HG03521 (cell line): ENCODE results near the gene PLD1.

Source experiments
- ATAC-seq: cut with Tn5 transposase; IDR thresholded peaks from one replicate; pipeline ENCODE4 v1.9.1; 2021; ENCODE audit warnings: mild to moderate bottlenecking, moderate library complexity; ENCODE audit not compliant: unreplicated experiment

Gene PLD1

DNA sequence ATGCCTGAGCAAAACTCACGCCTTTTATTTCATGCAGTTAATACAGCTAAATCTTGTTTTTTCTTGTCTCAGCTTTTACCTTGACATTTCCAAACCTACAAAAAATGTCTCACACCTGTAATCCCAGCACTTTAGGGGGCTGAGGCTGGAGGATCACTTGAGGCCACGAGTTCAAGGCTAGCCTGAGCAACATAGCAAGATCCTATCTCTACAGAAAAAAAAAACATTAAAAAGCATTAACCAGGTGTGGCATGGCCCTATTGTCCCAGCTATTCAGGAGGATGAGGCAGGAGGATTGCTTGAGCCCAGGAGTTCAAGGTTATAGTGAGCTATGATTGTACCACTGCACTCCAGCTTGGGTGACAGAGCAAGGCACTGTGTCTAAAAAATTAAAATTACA is 29.0 kb upstream of the PLD1 start:
- no peak for ATAC-seq

DNA sequence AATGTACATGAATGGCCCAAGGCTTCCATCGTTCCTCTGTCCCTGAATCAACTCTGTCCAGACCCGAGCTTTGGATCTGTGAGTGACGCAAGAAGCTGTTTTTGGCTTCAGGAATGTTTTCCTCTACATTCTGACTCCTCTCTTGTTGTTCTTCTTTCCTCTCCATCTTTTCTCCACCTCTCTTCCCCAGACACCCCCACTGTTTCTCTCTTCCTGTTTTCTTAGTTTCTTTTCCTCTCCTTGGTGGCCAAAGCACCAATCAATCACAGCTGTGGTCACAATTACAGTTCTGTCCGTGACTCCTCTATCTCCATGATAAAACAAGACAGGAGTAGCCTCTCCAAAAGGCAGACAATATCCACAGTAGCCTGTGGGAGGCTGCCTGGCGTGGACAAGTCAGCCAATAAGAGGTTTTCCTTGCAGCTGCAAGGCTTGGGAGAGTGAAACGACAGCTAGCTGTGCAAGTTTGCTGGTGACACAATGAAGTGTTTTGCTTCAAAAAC is 28.0 kb upstream of the PLD1 start:
- ATAC-seq, result no peak

DNA sequence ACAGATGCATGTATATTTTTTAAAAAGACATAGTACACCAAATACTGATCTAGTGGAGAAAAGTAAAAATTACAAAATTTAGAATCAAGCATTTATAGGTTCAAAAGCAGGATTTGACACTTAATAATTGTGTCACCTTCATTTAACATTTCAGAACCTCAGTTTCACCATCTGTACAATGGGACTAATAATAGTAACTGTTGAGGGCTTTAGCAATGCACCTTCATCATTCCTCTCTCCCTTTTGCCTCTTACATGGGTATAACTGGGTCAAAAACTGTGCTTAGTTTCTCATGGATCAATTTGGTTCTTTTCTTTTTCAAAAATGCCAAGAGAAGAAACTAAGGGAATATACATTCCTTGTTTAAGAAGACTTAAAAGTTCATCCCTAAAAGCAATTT is 27.4 kb upstream of the PLD1 start:
- ATAC-seq, result no peak

DNA sequence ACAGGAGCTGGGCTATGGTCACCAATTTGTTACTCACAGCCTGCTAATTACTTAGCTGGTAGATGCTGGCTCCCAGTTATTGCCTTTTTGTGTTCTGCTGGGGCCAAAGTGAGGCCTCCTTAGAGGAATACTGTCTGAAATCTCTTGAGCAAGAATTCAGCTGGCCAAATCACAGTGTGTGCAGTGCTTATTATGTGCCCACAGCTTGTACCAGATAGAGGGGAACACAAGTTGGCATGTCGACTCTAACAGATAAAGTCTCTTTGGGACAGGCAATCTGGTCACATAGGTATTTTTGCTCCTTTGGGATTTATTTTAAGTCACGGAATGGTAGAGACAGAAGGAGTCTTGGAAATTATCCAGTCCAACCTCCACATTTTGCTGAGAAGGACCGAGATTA is 26.6 kb upstream of the PLD1 start:
- no peak for ATAC-seq

DNA sequence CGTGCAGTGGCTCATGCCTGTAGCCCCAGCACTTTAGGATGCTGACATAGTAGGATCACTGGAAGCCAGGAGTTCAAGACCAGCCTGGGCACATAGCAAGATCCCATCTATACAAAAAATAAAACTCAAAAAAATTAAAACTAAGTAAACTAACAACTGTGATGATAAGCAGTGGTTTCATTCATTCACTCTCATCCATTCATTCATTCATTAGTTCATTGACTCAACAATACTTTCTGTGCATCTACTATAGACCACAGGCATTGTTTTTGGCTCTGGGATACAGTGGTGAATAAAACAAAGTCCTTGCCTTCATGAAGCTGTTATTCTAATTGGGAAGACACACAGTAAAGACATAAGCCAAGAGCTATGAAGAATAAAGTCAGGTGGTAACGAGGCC is 25.3 kb upstream of the PLD1 start:
- ATAC-seq, result no peak

DNA sequence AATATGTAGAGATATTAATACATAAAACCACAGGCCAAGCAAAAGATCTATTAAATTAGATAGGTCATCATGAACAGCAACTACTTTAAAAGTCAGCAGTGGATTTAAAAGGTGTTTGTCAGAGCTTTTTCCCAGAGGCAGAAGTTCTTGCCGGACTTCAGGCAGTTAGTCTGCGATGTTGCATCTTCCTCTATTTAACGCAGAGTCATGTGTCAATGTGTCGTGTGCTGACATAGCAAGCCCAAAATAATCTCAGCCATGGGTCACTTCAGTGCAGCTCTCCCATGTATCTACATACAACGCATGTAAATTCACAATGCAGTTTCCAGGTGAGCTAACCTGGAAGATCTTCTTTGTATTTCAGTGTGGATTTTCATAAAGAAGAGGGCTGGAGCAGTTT is 24.8 kb upstream of the PLD1 start:
- ATAC-seq, result no peak

DNA sequence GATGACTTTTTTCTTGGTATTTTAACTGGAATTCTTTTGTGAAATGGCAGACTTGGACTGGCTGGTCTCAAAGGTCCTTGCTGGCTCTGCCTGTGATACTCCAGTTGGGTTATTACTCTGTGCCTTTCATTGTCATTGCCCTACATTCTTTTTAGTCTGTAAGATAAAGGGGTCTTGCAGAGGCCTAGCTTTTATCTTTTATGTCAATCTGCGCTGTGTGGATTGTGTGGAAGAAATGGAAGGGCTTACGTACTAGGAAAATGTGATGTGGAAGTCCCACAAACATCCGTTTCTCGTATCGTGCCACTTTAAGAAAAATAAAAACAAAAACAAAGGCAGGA is 24.1 kb upstream of the PLD1 start:
- ATAC-seq, result no peak

DNA sequence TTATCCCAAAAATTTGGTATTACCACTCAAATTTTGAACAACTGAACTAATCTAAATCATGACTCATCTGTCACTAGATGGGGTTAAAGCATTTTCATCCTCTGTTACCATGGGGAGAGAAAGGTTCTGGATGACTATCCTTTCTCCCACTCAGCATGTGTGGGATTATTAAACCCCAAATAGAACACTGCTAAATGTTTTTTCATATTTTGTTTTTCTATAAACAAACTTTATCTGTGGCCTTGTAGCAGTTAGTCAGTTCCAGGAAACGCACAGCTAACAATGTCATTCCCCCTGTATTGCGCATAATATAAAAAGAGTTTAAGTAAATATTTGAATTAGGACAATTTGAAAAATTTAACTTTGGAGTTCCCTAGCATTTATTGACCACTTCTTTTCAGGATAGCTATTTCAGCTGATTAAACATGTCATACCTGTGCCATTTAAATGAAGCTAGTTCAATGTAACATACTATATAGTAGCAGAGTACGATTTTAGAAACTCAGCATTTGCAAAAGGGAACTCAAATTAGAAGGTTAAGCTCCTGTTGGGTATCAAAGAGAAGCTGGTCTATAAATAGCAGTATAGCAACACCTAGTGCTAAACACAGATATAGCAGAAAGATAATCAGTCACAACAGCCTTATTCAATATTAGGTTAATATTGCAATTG is 23.6 kb upstream of the PLD1 start:
- no peak for ATAC-seq

DNA sequence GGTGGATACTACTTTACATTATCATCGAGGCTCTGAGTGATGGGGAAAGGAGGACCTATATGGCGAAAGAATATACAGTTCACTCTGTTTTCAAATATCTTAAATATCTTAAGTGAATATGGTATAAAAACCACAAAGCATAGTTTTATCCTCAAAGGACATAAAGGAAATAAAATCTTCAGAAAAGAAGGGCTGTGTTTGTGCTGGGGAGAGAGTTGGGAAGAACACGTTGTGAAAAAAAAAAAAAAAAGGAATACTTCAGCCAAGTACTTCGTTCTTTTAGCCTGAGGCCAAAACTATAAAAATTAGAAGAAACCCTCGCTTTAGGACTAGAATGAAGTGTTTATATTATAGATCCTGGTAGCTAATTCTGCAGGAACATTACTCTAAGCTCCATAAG is 22.7 kb upstream of the PLD1 start:
- ATAC-seq, result no peak

DNA sequence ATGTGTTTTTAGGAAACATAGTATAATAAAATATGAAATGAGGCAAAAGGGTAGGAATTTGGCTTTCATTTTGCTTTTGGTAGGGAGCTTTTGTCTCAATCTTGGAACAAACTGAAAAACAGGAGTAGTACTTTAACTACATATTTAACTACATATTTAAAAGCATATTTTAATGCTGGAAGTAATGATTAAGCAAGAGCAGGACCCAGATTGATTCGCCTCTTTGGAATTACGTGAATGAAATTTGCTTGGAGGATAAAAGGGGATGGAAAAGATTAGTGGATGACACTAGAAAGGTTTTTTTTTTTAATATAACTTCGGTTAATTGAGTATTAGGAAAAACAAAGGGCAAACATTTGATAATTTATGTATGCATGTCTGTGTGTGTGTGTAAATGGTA is 21.7 kb upstream of the PLD1 start:
- no peak for ATAC-seq

DNA sequence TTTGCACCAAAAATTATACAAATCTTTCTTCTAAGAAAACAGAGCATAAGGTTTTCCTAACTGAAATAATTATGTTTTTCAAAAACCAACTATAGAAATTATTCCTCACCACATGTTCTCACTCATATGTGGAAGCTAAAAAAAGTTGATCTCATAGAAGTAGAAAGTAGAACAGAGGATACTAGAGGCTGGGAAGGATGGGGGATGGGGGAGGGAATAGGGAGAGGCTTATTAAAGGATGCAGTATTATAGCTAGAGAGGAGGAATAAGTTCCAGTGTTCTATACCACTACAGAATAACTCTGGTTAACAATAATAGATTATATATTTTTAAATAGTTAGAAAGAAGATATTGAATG is 20.2 kb upstream of the PLD1 start:
- no peak for ATAC-seq

DNA sequence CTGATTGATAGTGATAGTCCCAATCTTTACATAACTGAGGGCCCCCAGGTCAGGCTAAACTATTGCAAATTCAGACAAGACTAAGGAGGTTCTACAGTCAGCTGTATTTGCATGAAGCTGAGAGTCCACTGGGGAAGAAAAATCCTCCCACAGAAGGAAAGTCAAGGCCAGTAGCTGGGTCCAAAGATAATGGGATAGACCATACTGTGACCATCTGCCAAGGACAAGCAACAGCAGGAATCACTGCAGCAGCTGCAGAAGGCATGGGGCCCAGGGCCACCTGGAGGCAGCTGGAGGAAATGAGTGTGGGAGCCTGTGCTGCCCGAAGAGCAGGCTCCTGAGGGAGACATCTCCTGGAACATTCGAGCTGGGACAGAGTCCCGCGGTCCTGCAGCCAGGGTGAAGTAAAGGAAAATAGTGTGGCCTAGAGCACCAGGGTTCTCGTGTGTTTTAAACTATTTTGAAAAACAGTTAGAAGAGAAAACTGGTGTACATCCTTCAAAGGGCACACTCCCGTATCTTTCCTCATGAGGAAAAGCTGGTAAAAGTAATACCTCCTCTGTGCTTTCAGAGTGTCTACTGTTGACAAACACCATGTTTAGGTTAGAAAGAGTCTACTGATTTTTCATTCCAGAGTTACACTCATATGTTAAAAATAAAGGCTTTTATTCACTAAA is 19.7 kb upstream of the PLD1 start:
- ATAC-seq, result no peak

DNA sequence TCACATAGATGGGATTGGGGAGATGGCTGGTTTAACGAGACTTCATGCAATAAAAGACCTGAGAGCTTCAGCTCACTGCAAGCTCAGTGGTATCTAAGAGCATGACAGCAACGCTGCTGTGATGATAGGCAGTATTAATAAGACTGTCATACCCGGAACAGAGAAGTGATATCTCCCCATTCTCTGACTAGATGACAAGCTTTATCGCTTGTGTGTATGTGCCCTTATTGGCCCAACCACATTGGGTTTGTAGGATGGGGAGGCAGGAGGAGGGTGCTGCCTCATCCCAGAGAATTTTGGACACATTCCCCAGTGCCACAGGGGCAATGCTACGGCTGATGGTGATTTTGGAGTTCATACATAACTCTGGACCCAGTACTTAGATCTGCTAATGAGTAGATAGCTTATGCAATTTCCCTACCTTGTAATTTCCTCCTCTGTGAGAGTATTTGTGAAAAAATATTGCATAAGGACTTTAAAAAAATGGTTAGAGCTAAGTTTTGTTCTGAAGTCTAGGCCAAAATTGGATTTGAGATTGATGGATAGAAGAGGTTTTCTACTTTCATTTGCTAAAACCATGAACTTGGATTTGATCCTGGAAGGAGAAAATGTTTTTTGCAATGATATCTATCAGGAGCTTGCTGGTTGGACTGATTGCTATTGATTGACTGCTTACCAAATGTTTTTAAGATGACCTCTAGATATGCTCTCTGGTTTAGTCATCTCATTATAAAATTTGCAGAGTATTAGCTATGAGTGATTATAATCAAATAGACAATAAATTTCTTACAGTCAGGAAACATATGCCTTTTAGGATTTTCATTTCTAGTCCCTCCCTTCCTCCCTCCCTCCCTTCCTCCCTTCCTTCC is 18.9 kb upstream of the PLD1 start:
- no peak for ATAC-seq

DNA sequence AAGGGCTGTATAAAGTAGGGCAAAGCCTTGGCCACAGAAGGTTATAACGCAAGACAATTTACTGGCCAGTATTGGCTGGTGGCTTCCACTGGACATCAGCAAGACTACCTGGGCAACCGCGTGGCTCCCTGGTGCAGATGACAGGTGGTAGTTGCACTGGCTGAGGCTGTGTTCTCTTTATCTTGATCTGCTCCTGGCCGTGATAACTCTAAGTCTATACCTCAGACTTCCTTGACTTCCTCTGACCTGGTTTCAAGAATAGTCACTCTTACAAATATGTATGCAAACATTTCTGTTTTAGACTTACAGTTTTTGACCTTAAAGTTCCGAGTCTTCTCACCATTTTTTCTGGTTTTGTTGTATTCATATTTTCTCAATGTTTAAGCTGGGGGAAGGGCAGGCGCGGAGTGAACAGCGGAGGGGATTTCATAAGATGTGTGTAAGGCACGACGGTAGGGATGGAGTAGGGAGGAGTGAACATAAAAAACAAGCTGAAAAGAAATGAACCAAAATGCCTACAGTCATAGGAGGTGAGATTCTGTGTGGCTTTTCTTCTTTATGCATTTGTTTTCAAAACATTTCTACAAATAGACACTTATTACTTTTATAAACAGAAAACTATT is 17.7 kb upstream of the PLD1 start:
- ATAC-seq, result no peak

DNA sequence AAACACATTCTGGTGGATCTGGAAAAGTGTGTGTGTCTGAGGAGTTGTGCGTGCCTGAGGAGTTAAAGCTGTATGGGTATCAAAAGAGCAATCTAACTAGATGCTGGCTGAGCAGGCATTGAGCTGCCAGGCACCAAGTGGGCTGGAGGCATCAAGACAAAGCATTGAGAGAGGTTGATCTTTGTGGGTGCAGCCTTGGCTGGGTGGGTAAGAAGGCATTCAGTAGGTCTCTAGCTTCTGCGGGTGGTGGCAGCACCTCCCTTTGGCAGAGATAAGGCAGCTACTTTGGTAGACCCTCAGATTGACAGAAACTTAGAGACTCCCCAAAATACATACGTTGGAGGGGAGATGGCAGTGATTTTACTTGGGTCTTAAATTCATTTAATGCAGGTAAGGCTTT is 17.1 kb upstream of the PLD1 start:
- no peak for ATAC-seq

DNA sequence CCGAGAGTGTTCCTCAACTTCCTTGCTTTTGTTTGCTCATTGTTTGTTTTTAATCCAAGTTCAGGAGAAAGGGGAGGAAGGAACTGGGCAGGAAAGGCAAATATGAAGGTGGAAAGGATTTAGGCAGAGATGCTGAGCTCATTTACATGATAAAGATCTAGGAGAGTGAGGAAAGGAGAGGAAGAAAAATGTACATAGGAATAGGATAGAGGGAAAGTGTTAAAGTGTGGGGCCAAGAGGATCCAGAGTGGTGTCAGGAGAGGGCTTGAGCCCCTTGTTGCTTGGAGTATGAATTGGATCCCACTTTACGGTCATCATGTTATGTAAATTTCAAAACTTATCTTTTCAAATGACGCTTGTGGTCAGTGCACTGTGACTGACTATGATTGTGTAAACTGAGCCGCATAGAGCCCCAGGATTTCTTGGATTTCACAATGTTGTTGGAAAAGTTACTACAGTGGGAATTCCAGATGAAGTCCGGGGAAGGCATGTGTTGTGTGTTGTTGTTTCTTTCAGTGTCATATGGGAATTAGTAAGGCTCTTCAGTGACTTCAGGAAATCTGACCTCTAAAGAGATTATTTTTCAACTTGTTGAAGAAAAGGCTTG is 15.0 kb upstream of the PLD1 start:
- ATAC-seq, result no peak

DNA sequence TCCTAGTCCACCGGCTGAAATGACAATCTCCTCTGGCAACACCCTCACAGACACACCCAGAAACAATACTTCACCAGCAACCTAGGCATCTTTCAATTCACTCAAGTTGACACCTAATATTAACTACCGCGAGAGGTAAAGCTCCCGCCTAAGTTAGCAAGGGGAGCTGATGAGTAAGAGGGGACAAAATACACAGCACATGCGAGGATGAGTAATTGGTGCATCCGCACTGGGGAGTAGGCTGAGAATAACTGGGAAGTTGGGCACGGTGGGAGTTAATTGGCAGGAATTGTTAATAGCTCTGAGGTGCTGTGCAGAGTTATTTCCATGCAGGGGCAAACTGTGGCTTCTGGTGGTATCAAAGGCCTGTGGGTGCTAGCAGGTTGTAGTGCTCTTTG is 14.5 kb upstream of the PLD1 start:
- no peak for ATAC-seq

DNA sequence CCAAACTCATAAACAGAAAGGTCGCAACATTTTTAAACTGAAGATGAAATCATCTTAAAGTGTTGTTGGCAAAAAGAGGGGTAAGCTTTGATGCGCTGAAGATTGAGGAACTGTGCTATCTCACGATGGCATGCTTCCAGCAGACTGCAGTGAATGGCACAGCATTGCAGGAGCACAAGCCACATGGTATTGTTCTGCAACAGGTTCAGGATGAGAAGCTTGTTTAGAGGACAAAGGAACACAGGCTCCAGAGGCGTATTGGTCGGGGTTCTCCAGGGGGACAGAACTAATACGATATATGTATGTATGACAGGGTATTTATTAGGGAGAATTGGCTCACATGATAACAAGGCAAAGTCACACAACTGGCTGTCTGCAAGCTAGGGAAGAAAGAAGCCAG is 13.8 kb upstream of the PLD1 start:
- no peak for ATAC-seq

DNA sequence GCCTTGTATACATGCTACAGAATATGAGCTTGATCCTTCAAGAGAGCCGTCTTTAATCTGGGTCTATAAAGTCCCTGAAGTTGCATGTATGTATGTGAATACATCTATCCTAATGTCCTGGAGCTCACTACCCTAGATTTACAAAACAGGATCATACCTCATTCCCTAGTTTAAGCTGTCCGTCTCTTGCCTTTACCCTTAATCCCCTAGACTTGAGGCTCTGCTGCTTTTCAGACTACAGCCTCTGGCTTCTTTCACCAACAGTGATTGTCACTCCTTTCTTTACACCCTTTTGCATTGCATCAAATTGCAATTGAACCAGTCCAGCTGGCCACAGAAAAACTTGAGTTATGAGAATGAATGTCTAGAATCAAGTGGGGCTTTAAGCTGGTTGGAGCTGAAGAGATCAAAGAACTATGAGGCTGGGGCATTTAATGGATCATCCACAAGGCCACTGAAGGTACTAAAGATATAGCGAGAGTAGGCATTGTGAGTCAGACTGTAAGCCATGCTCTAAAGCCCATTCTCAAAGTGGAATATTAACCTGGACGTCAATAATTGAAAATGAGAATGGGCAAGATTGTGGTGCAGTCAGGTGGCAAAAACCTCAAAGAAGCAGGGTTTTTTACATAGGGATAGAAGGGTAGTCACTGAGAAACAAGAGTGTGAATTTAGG is 12.3 kb upstream of the PLD1 start:
- ATAC-seq, result no peak

DNA sequence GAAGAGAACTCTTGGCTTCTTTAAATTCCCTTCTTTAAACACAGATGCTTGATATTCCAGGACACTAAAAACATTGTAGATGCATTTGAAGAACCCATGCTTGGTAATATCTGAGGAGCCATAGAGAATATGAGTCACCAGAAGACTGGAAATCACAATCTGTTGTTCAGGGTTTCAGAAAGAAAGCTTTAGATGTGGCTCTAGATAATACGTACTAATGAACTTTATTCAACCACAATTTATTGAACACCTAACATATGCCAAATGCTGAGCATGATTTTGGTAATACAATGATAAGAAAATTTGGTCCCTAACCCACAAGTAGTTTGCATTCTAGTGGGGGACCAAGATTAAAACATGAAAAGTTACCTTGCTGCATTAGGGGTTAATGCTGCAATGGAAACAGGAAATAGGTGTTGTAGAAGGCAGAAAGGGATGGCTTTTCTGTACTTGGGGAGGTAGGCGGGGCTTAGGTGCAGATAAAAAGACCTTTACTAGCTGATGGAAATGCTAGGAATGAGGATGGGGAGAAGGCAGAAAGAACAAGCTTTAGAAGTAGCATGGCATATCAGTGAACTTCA is 11.6 kb upstream of the PLD1 start:
- no peak for ATAC-seq
